ENCODE data around the gene GNMT. TPM values are rescaled to one million over a fixed set of nuclear protein-coding genes. Genes with fewer than 3 reads are reported as not detected.
"Not testable (repeated sequence)": the region's sequence is repeated elsewhere in the genome, so short reads cannot be mapped to it uniquely, and the experiment has no call there.

The GNMT gene
- total RNA-seq, 1 donor from 2014 or later: 1.7 TPM

DNA sequence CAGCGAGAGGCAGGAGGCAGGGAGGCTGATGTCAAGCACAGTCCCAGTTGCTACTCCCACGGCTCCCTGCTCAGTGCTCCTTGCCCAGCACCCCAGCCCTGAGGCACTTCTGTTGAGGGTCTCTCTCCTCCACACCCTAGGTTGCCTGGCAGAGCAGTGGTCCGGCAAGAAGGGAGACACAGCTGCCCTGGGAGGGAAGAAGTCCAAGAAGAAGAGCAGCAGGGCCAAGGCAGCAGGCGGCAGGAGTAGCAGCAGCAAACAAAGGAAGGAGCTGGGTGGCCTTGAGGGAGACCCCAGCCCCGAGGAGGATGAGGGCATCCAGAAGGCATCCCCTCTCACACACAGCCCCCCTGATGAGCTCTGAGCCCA lies 22.1 kb upstream of the GNMT start:
- Mint-ChIP-seq H3K4me1 (peaks cover 1% of the 10 kb centered on the region), H3K27me3 (ENCODE audit: low read depth) (no peaks in the 10 kb centered on the region), H3K4me3 (no peak overlapping the region), H3K9me3 (no peaks in the 10 kb centered on the region), H3K36me3 (peaks cover 23% of the 10 kb centered on the region), H3K27ac (no peak overlapping the region)
- no peak for DNase-seq (ENCODE audit: low spot score in 2 of 2, unreplicated experiment in 2 of 2)
- TF ChIP-seq, protein P1, sequence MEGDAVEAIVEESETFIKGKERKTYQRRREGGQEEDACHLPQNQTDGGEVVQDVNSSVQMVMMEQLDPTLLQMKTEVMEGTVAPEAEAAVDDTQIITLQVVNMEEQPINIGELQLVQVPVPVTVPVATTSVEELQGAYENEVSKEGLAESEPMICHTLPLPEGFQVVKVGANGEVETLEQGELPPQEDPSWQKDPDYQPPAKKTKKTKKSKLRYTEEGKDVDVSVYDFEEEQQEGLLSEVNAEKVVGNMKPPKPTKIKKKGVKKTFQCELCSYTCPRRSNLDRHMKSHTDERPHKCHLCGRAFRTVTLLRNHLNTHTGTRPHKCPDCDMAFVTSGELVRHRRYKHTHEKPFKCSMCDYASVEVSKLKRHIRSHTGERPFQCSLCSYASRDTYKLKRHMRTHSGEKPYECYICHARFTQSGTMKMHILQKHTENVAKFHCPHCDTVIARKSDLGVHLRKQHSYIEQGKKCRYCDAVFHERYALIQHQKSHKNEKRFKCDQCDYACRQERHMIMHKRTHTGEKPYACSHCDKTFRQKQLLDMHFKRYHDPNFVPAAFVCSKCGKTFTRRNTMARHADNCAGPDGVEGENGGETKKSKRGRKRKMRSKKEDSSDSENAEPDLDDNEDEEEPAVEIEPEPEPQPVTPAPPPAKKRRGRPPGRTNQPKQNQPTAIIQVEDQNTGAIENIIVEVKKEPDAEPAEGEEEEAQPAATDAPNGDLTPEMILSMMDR (IDR thresholded peaks at IDR 0.05; ENCODE audit: unreplicated experiment): no peak

DNA sequence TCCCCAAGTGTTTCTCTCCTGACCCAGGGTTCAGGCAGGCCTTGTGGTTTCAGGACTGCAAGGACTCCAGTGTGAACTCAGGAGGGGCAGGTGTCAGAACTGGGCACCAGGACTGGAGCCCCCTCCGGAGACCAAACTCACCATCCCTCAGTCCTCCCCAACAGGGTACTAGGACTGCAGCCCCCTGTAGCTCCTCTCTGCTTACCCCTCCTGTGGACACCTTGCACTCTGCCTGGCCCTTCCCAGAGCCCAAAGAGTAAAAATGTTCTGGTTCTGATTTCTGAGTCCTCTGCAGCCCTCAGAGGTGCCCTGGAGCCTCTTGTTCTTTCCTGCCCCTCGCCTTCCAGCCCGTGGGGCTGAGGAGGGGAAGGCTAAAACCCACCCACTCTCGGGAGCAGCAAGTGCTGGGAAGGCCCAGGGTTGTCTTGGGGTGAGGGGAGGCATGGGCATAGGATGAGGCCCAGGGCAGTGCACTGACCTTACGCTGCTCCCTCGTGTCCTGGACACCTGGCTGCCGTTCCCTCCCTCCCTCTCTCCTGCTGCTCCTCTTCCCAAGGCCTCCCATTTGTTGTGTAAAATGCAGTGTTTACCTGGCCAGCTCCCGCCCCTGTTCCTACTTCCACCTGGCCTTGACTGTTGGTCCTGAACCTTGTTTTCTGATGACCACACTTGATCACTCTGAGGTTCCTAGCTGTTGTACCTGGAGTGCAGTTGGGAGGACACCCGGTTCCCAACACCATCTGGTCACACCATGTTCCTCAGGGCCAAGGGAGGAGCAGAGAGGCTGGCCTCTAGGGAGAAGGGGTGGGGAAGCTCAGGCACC lies 21.4 kb upstream of the GNMT start:
- no peak for DNase-seq (ENCODE audit: low spot score in 2 of 2, unreplicated experiment in 2 of 2)
- no peaks in the 10 kb centered on the region for H3K27me3 Mint-ChIP-seq (ENCODE audit: low read depth)
- TF ChIP-seq, protein P1 (IDR thresholded peaks at IDR 0.05; ENCODE audit: unreplicated experiment): no peak
- peaks cover 21% of the 10 kb centered on the region for H3K36me3 Mint-ChIP-seq
- no peaks in the 10 kb centered on the region for H3K9me3 Mint-ChIP-seq
- H3K4me3 Mint-ChIP-seq: no peak overlapping the region
- no peak overlapping the region for H3K27ac Mint-ChIP-seq
- no peaks in the 10 kb centered on the region for H3K4me1 Mint-ChIP-seq

DNA sequence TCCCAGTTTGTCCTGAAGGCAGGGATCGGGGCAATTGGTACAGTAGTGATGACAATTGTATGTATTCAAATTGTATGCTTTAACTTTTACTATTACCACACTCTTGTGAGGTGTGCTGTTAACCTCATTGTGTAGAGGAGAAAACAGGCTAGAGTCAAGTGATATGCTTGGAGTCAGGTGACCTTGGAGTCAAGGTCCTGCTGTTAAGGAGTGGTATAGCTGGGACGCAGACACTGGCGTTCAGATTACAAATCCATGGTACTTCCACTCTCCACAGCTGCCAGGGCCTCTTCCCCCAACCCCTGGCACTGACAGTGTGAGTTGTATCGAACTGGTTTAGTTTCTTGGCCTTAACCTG lies 20.8 kb upstream of the GNMT start:
- TF ChIP-seq, protein P1 (IDR thresholded peaks at IDR 0.05; ENCODE audit: unreplicated experiment): no peak
- H3K36me3 Mint-ChIP-seq: peaks cover 25% of the 10 kb centered on the region
- no peak overlapping the region for H3K4me3 Mint-ChIP-seq
- no peaks in the 10 kb centered on the region for H3K27me3 Mint-ChIP-seq (ENCODE audit: low read depth)
- no peaks in the 10 kb centered on the region for H3K4me1 Mint-ChIP-seq
- no peak for DNase-seq (ENCODE audit: low spot score in 2 of 2, unreplicated experiment in 2 of 2)
- no peaks in the 10 kb centered on the region for H3K9me3 Mint-ChIP-seq
- H3K27ac Mint-ChIP-seq: no peak overlapping the region

DNA sequence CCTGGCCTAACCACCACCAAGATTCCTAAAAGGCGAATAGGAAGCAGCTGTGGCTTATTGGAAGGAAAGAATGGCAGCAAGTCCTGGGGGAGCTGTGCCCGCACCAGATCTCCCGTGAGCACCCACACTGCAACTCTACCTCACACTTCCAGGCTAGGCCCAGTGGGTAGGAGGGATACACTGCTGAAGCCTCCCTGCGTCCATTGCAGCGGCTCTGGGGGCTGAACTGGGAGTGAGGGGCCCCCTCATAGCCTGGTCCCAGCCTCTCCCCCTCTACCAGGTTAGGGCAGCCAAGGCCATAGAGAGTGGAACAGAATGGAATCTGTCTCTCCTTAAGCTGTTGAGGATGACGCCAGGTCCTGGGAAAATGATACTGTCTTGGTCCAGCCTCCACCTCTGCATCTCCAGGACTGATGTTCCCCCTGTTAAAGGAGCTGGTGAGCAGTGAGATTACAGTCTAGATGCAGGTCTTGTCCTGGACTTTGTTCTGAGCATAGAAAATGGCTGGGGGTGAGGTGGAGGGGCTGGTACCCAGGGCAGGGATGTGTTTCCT lies 20.0 kb upstream of the GNMT start:
- Mint-ChIP-seq H3K4me3 (no peak overlapping the region), H3K27ac (no peak overlapping the region), H3K4me1 (no peaks in the 10 kb centered on the region), H3K27me3 (ENCODE audit: low read depth) (no peaks in the 10 kb centered on the region), H3K36me3 (peaks cover 25% of the 10 kb centered on the region), H3K9me3 (no peaks in the 10 kb centered on the region)
- TF ChIP-seq, protein P1 (IDR thresholded peaks at IDR 0.05; ENCODE audit: unreplicated experiment): no peak
- DNase-seq (ENCODE audit: low spot score in 2 of 2, unreplicated experiment in 2 of 2): no peak

DNA sequence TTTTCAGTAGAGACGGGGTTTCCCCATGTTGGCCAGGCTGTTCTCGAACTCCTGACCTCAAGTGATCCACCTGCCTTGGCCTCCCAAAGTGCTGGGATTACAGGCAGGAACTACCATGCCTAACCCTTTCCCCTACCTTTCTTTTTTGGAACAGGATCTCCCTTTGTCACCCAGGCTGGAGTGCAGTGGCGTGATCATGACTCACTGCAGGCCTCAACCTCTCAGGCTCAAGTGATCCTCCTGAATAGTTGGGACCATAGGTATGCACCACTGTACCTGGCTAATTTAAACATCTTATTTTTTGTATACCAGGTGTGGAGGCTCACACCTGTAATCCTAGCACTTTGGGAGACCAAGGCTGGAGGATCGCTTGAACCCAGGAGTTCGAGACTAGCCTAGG lies 19.2 kb upstream of the GNMT start:
- not testable (repeated sequence) for H3K4me3 Mint-ChIP-seq; H3K27ac Mint-ChIP-seq; H3K27me3 Mint-ChIP-seq (ENCODE audit: low read depth); H3K9me3 Mint-ChIP-seq; H3K4me1 Mint-ChIP-seq; DNase-seq (ENCODE audit: low spot score in 2 of 2, unreplicated experiment in 2 of 2)
- peaks cover 19% of the 10 kb centered on the region for H3K36me3 Mint-ChIP-seq

DNA sequence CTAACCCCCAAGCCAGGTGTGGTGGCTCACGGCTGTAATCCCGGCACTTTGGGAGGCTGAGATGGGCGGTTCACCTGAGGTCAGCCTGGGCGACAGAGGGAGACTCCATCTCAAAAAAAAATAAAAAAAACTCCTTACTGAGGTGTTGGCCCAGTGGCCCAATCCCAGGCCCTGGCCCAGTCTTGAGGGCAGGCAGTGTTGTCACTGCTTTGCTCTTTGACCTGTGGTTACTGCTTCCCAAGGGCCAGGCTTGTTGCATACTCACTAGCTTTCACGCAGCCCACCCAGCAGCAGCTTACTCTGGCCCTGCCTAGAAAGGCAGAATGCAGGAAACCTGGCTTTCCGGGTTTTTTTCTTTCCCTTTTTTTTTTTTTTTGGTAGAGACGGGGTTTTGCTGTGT lies 18.1 kb upstream of the GNMT start:
- Mint-ChIP-seq H3K27me3 (ENCODE audit: low read depth) (no peaks in the 10 kb centered on the region), H3K36me3 (peaks cover 14% of the 10 kb centered on the region), H3K27ac (no peak overlapping the region), H3K4me1 (no peaks in the 10 kb centered on the region), H3K4me3 (no peak overlapping the region), H3K9me3 (no peaks in the 10 kb centered on the region)
- TF ChIP-seq, protein P1 (IDR thresholded peaks at IDR 0.05; ENCODE audit: unreplicated experiment): no peak
- no peak for DNase-seq (ENCODE audit: low spot score in 2 of 2, unreplicated experiment in 2 of 2)

All from mesothelial cell of epicardium (in vitro differentiated cells).